MCF 10A (cell line): Measurements from ENCODE around the gene ZNF70. TPM values are rescaled to one million over a fixed set of nuclear protein-coding genes. Genes with fewer than 3 reads are reported as not detected.
A peak's percentile ranks its signal among the peaks of the same experiment; 100 is the strongest.

Source experiments
- BruUV-seq: library from RNA; stranded (reverse); fragments of 400-500 nt; replicated peaks from 2 replicates; lab custom pipeline; 2021; lab: Mats Ljungman, UMichigan
- CTCF ChIA-PET: fragments of 300-600 bp; sonication (Branson Sonifier 250); formaldehyde crosslinking; extraction: SDS; loops from one replicate; lab custom pipeline; 2021; ENCODE audit warnings: antibody characterized with exemption, inconsistent platforms; lab: Yijun Ruan, JAX
- POLR2A ChIA-PET: fragments of 300-600, 350-650 bp; sonication (Branson Sonifier 250); formaldehyde crosslinking; extraction: SDS; loops from one replicate; lab custom pipeline; 2020; ENCODE audit warnings: antibody characterized with exemption, inconsistent platforms; lab: Yijun Ruan, JAX
- DNase-seq: peaks from one replicate; pipeline ENCODE4 v3.0.0-alpha.2; 2018; ENCODE audit not compliant: unreplicated experiment
- H3K27ac Mint-ChIP-seq: one replicate; pipeline ENCODE4 v1.8.0; 2022; ENCODE audit warnings: mild to moderate bottlenecking, low read depth, mixed read lengths; ENCODE audit not compliant: unreplicated experiment
- H3K27me3 Mint-ChIP-seq: one replicate; pipeline ENCODE4 v1.8.0; 2022; ENCODE audit warnings: mixed read lengths; ENCODE audit not compliant: insufficient read depth, unreplicated experiment
- H3K36me3 Mint-ChIP-seq: one replicate; pipeline ENCODE4 v1.8.0; 2022; ENCODE audit warnings: mild to moderate bottlenecking, moderate library complexity, mixed read lengths; ENCODE audit not compliant: insufficient read depth, unreplicated experiment
- H3K4me1 Mint-ChIP-seq: one replicate; pipeline ENCODE4 v1.8.0; 2022; ENCODE audit warnings: mixed read lengths; ENCODE audit not compliant: insufficient read depth, unreplicated experiment
- H3K4me3 Mint-ChIP-seq: one replicate; pipeline ENCODE4 v1.8.0; 2022; ENCODE audit warnings: mild to moderate bottlenecking, moderate library complexity, mixed read lengths; ENCODE audit not compliant: unreplicated experiment
- H3K9me3 Mint-ChIP-seq: one replicate; pipeline ENCODE4 v1.8.0; 2022; ENCODE audit warnings: mixed read lengths; ENCODE audit not compliant: unreplicated experiment
- intact Hi-C: fragments of 100-400 bp; cut with micrococcal nuclease; formaldehyde crosslinking; loops from 2 replicates; pipeline ENCODE4 v1.14.1; 2022
- total RNA-seq: library from RNA; stranded (reverse); gene quantifications from 2 replicates; pipeline ENCODE4 v1.2.3, GENCODE V29; 2022
- TF ChIP-seq, protein P1 (sequence below): fragments of 200-600 bp; IDR thresholded peaks from one replicate; pipeline ENCODE4 v1.8.0; 2022; ENCODE audit warnings: antibody characterized with exemption, mild to moderate bottlenecking; ENCODE audit not compliant: unreplicated experiment

Gene ZNF70
- total RNA-seq, 1 experiment from 2014 or later = 3.3 TPM

DNA sequence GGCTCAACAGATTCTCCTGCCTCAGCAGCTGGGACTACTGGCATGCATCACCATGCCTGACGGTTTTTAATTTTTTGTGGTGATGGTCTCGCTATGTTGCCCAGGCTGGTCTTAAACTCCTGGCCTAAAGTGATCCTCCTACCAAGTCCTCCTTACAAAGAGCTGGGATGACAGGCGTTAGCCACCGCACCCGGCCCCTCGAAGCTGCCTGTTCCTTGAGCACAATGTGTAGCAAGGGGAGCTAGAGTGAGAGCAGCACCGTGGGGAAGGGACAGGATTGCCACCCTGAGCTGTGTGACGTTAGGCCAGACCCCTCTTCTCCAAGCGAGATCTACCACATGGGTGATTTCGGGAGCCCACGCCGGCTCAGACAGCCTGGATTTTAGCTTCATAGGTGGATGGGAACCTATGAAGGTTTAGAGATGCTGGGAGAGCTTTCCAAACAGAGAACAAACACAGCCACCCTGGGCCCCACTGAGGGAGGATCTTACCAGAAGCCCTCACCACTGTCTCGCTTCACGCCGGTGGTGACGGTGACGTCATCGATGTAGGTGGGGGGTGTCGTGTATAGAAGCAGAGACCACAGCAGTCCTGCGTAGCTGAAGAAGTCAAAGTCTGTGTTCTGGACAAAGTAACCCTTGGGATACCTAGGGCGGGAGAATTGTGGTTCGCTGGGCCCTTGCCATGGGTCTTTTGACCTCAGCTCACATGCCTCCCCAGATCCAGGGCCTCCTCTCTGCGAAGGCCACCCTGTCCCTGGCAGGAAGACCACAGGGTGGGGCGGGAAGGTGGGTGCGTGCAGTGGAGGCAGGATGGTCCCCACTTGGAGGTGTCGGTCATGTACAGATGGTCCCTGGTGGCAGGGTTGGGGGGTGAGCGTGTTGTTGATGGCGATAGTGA is 37.0 kb downstream of the ZNF70 start:
- Mint-ChIP-seq H3K4me3 (no peak overlapping the region), H3K27ac (no peak overlapping the region), H3K9me3 (no peaks in the 10 kb centered on the region), H3K36me3 (peaks cover 29% of the 10 kb centered on the region), H3K4me1 (no peaks in the 10 kb centered on the region), H3K27me3 (no peaks in the 10 kb centered on the region)
- ChIA-PET CTCF (interaction anchor here (0.6 to 1.8 kb wide), 4 partner anchors 55 to 1680 kb away, joined by 3 to 11 read pairs (median 4); no protein-coding TSS in a partner anchor), POLR2A (interaction anchor here (0.8 kb wide), 1 partner anchor 132 kb away, joined by 3 read pairs; no protein-coding TSS in a partner anchor)
- intact Hi-C loops = no loop called here
- DNase-seq = no peak
- BruUV-seq = no TSS peak
- TF ChIP-seq, protein P1, sequence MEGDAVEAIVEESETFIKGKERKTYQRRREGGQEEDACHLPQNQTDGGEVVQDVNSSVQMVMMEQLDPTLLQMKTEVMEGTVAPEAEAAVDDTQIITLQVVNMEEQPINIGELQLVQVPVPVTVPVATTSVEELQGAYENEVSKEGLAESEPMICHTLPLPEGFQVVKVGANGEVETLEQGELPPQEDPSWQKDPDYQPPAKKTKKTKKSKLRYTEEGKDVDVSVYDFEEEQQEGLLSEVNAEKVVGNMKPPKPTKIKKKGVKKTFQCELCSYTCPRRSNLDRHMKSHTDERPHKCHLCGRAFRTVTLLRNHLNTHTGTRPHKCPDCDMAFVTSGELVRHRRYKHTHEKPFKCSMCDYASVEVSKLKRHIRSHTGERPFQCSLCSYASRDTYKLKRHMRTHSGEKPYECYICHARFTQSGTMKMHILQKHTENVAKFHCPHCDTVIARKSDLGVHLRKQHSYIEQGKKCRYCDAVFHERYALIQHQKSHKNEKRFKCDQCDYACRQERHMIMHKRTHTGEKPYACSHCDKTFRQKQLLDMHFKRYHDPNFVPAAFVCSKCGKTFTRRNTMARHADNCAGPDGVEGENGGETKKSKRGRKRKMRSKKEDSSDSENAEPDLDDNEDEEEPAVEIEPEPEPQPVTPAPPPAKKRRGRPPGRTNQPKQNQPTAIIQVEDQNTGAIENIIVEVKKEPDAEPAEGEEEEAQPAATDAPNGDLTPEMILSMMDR = no peak

DNA sequence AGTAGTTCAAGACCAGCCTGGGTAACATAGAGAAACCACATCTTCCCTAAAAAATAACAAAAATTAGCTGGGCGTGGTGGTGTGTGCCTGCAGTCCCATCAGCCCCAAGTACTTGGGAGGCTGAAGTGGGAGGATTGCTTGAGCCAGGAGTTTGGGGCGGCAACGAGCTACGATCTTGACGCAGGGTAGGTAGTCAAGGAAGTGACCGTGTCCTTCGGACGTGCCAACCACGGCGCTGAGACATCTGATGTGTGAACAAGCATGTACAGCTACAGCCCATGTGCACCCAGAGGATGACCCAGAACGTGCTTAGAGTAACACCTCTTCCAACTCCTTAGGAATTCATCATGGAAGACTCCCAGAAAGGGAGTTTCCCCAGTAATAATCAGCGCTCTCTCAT is 38.7 kb downstream of the ZNF70 start:
- BruUV-seq = no TSS peak
- Mint-ChIP-seq H3K27me3 (no peaks in the 10 kb centered on the region), H3K4me1 (no peaks in the 10 kb centered on the region), H3K27ac (no peak overlapping the region), H3K36me3 (peaks cover 46% of the 10 kb centered on the region), H3K9me3 (no peaks in the 10 kb centered on the region), H3K4me3 (no peak overlapping the region)
- DNase-seq = no peak
- intact Hi-C loops = no loop called here
- ChIA-PET CTCF (interaction anchor here (0.6 to 1.8 kb wide), 4 partner anchors 69 to 173 kb away, joined by 3 to 11 read pairs (median 3); no protein-coding TSS in a partner anchor), POLR2A (no interaction called here)
- TF ChIP-seq, protein P1 = no peak

DNA sequence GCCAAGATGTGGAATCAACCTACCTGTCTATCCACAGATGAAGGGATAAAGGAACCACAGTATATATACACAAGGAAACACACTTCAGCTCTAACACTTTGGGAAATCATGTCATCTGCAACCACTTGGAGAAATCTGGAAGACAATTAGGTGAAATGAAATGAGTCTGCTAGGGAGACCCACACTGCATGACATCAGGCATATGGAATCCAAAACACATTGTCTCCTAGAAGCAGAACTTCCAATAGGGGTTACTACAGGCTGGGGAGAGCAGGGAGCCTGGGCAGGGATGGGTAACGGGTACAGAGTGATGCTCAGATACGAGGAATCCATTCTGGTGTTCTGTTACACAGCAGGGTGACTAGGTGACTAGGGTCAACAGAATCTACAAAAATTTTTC is 41.8 kb downstream of the ZNF70 start:
- no TSS peak for BruUV-seq
- H3K4me1 Mint-ChIP-seq = peaks cover 4% of the 10 kb centered on the region
- CTCF ChIA-PET = no interaction called here

DNA sequence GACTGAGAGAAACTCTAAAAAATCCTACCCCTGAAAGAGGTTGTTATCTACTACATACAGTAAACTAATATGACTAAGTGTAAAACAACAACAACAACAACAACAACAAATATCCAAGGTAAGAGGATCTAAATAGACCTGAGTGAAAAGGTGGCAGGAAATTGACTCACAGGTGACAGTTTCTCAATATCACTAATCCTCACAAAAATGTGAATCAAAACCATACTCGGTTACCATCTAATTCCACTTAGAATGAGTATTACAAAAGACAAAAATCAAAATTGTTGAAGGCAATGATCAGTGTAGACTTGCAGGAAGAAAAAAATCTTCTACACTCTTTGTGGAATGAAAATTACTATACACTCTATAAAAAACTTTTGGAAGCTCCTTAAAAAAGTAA is 42.6 kb downstream of the ZNF70 start:
- TF ChIP-seq, protein P1 = no peak
- H3K36me3 Mint-ChIP-seq = peaks cover 69% of the 10 kb centered on the region
- CTCF ChIA-PET = no interaction called here
- H3K9me3 Mint-ChIP-seq = no peaks in the 10 kb centered on the region
- peak overlapping the region; percentile 27 for H3K27ac Mint-ChIP-seq
- no peak for DNase-seq
- intact Hi-C loops = no loop called here
- H3K4me3 Mint-ChIP-seq = no peak overlapping the region
- POLR2A ChIA-PET = no interaction called here
- BruUV-seq = no TSS peak
- H3K4me1 Mint-ChIP-seq = peaks cover 7% of the 10 kb centered on the region
- no peaks in the 10 kb centered on the region for H3K27me3 Mint-ChIP-seq

More for the DNA sequence above, 41.8 kb downstream of the ZNF70 start:
- no peaks in the 10 kb centered on the region for H3K27me3 Mint-ChIP-seq
- peaks cover 61% of the 10 kb centered on the region for H3K36me3 Mint-ChIP-seq
- H3K4me3 Mint-ChIP-seq = no peak overlapping the region
- POLR2A ChIA-PET = no interaction called here
- intact Hi-C loops = no loop called here
- H3K9me3 Mint-ChIP-seq = no peaks in the 10 kb centered on the region
- TF ChIP-seq, protein P1 = no peak
- no peak for DNase-seq
- H3K27ac Mint-ChIP-seq = no peak overlapping the region
